ENCODE data around the gene EML6. TPM values are rescaled to one million over a fixed set of nuclear protein-coding genes. Genes with fewer than 3 reads are reported as not detected.

EML6 gene
- polyA plus RNA-seq, 2 of the 4 experiments (the other 2 are of a cell fraction): 1.4 to 1.5 TPM

DNA sequence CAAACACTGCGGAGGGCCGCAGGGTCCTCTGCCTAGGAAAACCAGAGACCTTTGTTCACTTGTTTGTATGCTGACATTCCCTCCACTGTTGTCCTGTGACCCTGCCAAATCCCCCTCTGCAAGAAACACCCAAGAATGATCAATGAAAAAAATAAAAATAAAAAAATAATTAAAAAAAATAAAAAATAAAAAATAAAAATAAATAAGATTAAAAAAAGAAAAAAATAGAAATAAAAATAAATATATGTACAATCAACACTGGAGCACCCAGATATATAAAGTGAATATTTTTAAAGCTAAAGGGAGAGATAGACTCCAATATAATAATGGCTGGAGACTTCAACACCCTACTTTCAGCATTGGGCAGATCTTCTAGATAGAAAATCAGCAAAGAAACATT lies 23.8 kb upstream of the EML6 start (continued):
- TF ChIP-seq, protein P1, sequence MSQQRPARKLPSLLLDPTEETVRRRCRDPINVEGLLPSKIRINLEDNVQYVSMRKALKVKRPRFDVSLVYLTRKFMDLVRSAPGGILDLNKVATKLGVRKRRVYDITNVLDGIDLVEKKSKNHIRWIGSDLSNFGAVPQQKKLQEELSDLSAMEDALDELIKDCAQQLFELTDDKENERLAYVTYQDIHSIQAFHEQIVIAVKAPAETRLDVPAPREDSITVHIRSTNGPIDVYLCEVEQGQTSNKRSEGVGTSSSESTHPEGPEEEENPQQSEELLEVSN (IDR thresholded peaks at IDR 0.05; ENCODE audit: borderline replicate concordance, low read depth): no peak
- TF ChIP-seq, protein P2, sequence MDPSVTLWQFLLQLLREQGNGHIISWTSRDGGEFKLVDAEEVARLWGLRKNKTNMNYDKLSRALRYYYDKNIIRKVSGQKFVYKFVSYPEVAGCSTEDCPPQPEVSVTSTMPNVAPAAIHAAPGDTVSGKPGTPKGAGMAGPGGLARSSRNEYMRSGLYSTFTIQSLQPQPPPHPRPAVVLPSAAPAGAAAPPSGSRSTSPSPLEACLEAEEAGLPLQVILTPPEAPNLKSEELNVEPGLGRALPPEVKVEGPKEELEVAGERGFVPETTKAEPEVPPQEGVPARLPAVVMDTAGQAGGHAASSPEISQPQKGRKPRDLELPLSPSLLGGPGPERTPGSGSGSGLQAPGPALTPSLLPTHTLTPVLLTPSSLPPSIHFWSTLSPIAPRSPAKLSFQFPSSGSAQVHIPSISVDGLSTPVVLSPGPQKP (IDR thresholded peaks at IDR 0.05; ENCODE audit: low read depth, low read length): no peak

DNA sequence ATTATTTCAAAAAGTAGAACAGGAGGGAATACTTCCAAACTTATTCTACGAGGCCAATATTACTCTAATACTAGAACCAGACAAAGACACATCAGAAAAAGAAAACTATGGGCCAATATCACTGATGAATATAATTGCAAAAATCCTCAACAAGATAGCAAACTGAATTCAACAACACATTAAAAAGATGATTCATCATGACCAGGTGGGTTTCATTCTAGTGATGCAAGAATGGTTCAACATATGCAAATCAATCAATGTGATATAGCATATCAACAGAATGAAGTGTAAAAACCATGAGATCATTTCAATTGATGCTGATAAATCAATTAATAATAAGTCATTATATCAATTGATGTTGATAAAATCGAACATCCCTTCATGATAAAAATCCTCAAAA lies 22.4 kb upstream of the EML6 start:
- no peak for ATAC-seq
- no peak for TF ChIP-seq RAD21 (conservative IDR thresholded peaks at IDR 0.05 in 1 of 2, IDR thresholded peaks at IDR 0.05 in 1 of 2)
- no peak for TF ChIP-seq FOXS1 (CRISPR knock-in tag; IDR thresholded peaks at IDR 0.05)
- no peak for TF ChIP-seq MYC (IDR thresholded peaks at IDR 0.05; ENCODE audit: borderline replicate concordance, low read length)
- no peak for TF ChIP-seq TFCP2L1 (CRISPR knock-in tag; IDR thresholded peaks at IDR 0.05)
- no peak for TF ChIP-seq MAFK (IDR thresholded peaks at IDR 0.05; ENCODE audit: partially characterized antibody)
- TF ChIP-seq CBX2 (IDR thresholded peaks at IDR 0.05; ENCODE audit: borderline replicate concordance, low read depth): no peak
- TF ChIP-seq ZSCAN20 (CRISPR knock-in tag; IDR thresholded peaks at IDR 0.05): no peak
- peak; percentile 89 for FAIRE-seq
- H3K4me3 ChIP-seq: no peak overlapping the region
- no peak for DNase-seq (ENCODE audit: low read depth in 1 of 2, low spot score in 1 of 2)
- ChIA-PET CTCF (interaction anchor here (8.5 kb wide), 1 partner anchor 177 kb away, joined by 127 read pairs; no protein-coding TSS in a partner anchor), POLR2A (no interaction called here)
- no peaks in the 10 kb centered on the region for H3K4me1 ChIP-seq
- H3K9me3 ChIP-seq: no peaks in the 10 kb centered on the region
- H3K4me2 ChIP-seq: no peak overlapping the region
- 32% methylated on average over 2 of the region's 2 CpGs for WGBS (ENCODE audit: missing lambda C conversion rate)
- no peak overlapping the region for H3K27ac ChIP-seq

GRCh38 chr2:54704238-54704637 lies 19.2 kb upstream of the EML6 start:
- no peaks in the 10 kb centered on the region for H3K4me1 ChIP-seq
- H3K4me3 ChIP-seq: no peak overlapping the region
- ChIA-PET POLR2A (interaction anchor here (0.9 to 2.0 kb wide), 3 partner anchors 233 to 597 kb away, joined by 3 to 10 read pairs (median 9); partner anchors contain the start of gene ACYP2), CTCF (interaction anchor here (0.6 to 8.5 kb wide), 87 partner anchors 8 to 660 kb away, joined by 3 to 127 read pairs (median 4); partner anchors contain the start of genes ACYP2 and EML6)
- ATAC-seq: peak; percentile 33 to 39; a peak in 3 of 6 replicates
- DNase-seq (ENCODE audit: low read depth in 1 of 2, low spot score in 1 of 2): no peak
- no peaks in the 10 kb centered on the region for H3K9me3 ChIP-seq
- 95% methylated on average over 1 of the region's 1 CpG for WGBS (ENCODE audit: missing lambda C conversion rate)
- no peak for FAIRE-seq
- no peak overlapping the region for H3K4me2 ChIP-seq
- peak overlapping the region in 1 of 2 experiments; percentile 10; a peak in 1 of 6 replicates for H3K27ac ChIP-seq
- TF ChIP-seq, protein P1 (IDR thresholded peaks at IDR 0.05; ENCODE audit: borderline replicate concordance, low read depth): no peak
- no peak for TF ChIP-seq PBX3 (IDR thresholded peaks at IDR 0.05)
- TF ChIP-seq, protein P2 (IDR thresholded peaks at IDR 0.05; ENCODE audit: low read depth, low read length): no peak
- no peak for TF ChIP-seq JUNB (IDR thresholded peaks at IDR 0.05)
- no peak for TF ChIP-seq SMC3 (IDR thresholded peaks at IDR 0.05)
- no peak for TF ChIP-seq EHMT2 (IDR thresholded peaks at IDR 0.05; ENCODE audit: low read depth)
- TF ChIP-seq CBX8 (IDR thresholded peaks at IDR 0.05): no peak
- TF ChIP-seq KDM5A (IDR thresholded peaks at IDR 0.05): no peak
- no peak for TF ChIP-seq RCOR1 (IDR thresholded peaks at IDR 0.05; ENCODE audit: low read depth, low read length)
- TF ChIP-seq NFE2L2 (conservative IDR thresholded peaks at IDR 0.05; ENCODE audit: low read length): no peak
- no peak for TF ChIP-seq CEBPB (IDR thresholded peaks at IDR 0.05)
- no peak for TF ChIP-seq HDAC2 (IDR thresholded peaks at IDR 0.05)
- no peak for TF ChIP-seq MAFK (IDR thresholded peaks at IDR 0.05; ENCODE audit: partially characterized antibody)
- no peak for TF ChIP-seq HES2 (IDR thresholded peaks at IDR 0.05)
- no peak for TF ChIP-seq JUN (IDR thresholded peaks at IDR 0.05)
- no peak for TF ChIP-seq MAX (IDR thresholded peaks at IDR 0.05)
- no peak for TF ChIP-seq HOXA7 (CRISPR knock-in tag; IDR thresholded peaks at IDR 0.05)
- TF ChIP-seq ATOH8 (CRISPR knock-in tag; IDR thresholded peaks at IDR 0.05; ENCODE audit: low read depth): no peak
- no peak for TF ChIP-seq USF2 (IDR thresholded peaks at IDR 0.05)

Data from A549 (cell line).